GM18517 (cell line): ENCODE measurements around the gene RASD2.

Experiments used
- ATAC-seq: cut with Tn5 transposase; IDR thresholded peaks from one replicate; pipeline ENCODE4 v1.9.1; 2021; ENCODE audit warnings: mild to moderate bottlenecking, moderate library complexity; ENCODE audit not compliant: unreplicated experiment

RASD2 gene

DNA sequence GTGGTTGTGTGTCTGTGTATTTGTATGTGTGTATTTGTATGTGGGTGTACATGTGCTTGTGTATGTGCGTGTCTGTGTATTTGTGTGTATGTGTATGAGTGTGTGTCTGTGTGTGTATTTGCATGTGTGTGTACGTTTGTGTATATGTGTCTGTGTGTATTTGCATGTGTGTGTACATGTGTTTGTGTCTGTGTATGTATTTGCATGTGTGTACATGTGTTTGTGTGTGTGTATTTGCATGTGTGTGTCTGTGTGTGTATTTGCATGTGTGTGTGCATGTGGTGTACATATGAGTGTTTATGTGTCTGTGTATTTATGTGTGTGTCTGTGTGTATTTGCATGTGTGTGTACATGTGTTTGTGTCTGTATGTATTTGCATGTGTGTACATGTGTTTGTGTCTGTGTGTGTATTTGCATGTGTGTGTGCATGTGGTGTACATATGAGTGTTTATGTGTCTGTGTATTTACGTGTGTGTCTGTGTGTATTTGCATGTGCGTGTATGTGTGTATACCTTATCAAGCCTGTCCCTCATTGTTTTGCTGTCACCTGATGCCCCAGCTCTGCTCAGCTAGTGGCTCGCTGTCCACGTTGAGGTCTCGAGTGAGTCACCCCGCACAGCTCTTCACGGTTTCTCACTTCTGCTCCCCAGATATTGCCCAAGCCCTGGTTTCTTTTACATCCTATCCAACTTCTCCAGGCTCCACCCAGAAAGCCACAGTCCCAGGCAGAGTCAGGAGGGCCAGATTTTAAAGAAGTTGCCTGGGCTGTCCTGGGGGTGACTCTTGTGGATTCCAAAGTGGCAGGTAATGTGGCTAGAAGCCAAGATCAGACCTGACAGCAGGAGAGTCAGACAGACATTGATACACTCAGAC lies 61.3 kb downstream of the RASD2 start:
- no peak for ATAC-seq
